Mucosa of descending colon (tissue), 3 donors: ENCODE results near the gene ZNF423. TPM values are rescaled to one million over a fixed set of nuclear protein-coding genes. Genes with fewer than 3 reads are reported as not detected.

Source experiments
- ATAC-seq: fragments of 200-7000 bp; cut with Tn5 transposase; one replicate; pipeline ENCODE4 v1.9.1; 2020; ENCODE audit warnings: mild to moderate bottlenecking, moderate library complexity
- DNase-seq, 3 donors: peaks; one replicate each; pipeline ENCODE4 v3.0.0-alpha.2; 2020
- H3K36me3 ChIP-seq: fragments of 200-600 bp; one replicate; pipeline ENCODE4 v1.8.0; 2021; ENCODE audit warnings: low read depth, mild to moderate bottlenecking
- H3K4me1 ChIP-seq: fragments of 200-600 bp; one replicate; pipeline ENCODE4 v1.8.0; 2021; ENCODE audit warnings: low read depth, mild to moderate bottlenecking
- H3K4me3 ChIP-seq: fragments of 200-600 bp; one replicate; pipeline ENCODE4 v1.8.0; 2021; ENCODE audit warnings: mild to moderate bottlenecking
- H3K9me3 ChIP-seq: fragments of 200-600 bp; one replicate; pipeline ENCODE4 v1.8.0; 2021; ENCODE audit warnings: mild to moderate bottlenecking
- intact Hi-C, 2 donors: fragments of 100-400 bp; cut with DNase I in 1 of 2; cut with micrococcal nuclease in 1 of 2; formaldehyde crosslinking; loops; one replicate each; pipeline versions ENCODE4 v1.11.0 to v1.11.1; 2022; cut with DNase I, micrococcal nuclease
- total RNA-seq, 3 donors: library from RNA; stranded (reverse); fragmentation: NEBNext Ultra II Directional in 2 of 3; extraction: Animal tissue kit (Norgen Biotek cat#: 25700) in 2 of 3; gene quantifications; one replicate each; pipeline versions ENCODE4 v1.2.1 to v1.2.4, GENCODE V29; 2021 to 2023
- TF ChIP-seq, protein P1 (sequence below): fragments of 200-600 bp; IDR thresholded peaks from one replicate; pipeline ENCODE4 v1.8.0; 2022; ENCODE audit warnings: antibody characterized with exemption, mild to moderate bottlenecking
- donor health status: DM: no; HTN: no; CAD: no; lungs with moderate emphysema.
- donor health status: DM: no; HTN: no; CAD: no.
- donor health status: DM: no; HTN: yes; CAD: no.

Gene ZNF423
- total RNA-seq, 3 donors from 2014 or later = 6.7 to 11.6 (median 11.0) TPM

GRCh38 chr16:49746545-49746944 lies 109.4 kb downstream of the ZNF423 start:
- Histone ChIP-seq H3K36me3 (no peaks in the 10 kb centered on the region), H3K4me1 (no peaks in the 10 kb centered on the region), H3K4me3 (no peak overlapping the region), H3K9me3 (no peaks in the 10 kb centered on the region)
- ATAC-seq = no peak
- no peak for DNase-seq
- intact Hi-C loops = no loop called here
- TF ChIP-seq, protein P1, sequence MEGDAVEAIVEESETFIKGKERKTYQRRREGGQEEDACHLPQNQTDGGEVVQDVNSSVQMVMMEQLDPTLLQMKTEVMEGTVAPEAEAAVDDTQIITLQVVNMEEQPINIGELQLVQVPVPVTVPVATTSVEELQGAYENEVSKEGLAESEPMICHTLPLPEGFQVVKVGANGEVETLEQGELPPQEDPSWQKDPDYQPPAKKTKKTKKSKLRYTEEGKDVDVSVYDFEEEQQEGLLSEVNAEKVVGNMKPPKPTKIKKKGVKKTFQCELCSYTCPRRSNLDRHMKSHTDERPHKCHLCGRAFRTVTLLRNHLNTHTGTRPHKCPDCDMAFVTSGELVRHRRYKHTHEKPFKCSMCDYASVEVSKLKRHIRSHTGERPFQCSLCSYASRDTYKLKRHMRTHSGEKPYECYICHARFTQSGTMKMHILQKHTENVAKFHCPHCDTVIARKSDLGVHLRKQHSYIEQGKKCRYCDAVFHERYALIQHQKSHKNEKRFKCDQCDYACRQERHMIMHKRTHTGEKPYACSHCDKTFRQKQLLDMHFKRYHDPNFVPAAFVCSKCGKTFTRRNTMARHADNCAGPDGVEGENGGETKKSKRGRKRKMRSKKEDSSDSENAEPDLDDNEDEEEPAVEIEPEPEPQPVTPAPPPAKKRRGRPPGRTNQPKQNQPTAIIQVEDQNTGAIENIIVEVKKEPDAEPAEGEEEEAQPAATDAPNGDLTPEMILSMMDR = no peak

DNA sequence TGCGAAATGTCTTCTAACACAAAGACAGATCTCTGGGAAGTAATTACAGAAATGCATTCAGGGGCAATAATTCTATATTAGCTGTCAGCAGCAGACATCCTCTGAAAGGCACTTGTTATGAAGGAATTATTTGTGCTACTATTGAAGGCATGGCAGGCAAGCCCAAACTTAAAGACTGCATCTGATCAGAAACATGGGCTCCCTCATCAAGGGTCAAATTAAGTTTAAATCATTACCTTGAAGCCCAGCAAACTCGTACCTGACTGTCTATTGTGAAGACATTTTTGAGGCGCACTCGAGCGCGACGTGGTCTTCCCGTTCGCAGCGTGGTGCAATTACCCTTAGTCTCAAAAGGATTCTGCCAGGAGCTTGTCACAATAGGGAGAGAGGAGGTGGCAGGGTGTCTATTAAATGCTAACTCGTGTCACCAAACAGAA lies 110.6 kb downstream of the ZNF423 start:
- Histone ChIP-seq H3K36me3 (no peaks in the 10 kb centered on the region), H3K4me3 (no peak overlapping the region), H3K4me1 (no peaks in the 10 kb centered on the region), H3K9me3 (no peaks in the 10 kb centered on the region)
- no peak for DNase-seq
- ATAC-seq = no peak
- TF ChIP-seq, protein P1 = no peak
- intact Hi-C loops = no loop called here

GRCh38 chr16:49744244-49745220 lies 111.4 kb downstream of the ZNF423 start:
- no peaks in the 10 kb centered on the region for H3K4me1 ChIP-seq
- no peaks in the 10 kb centered on the region for H3K9me3 ChIP-seq
- no peaks in the 10 kb centered on the region for H3K36me3 ChIP-seq
- DNase-seq (no peak), ATAC-seq (no peak)
- TF ChIP-seq, protein P1 = no peak
- H3K4me3 ChIP-seq = no peak overlapping the region
- intact Hi-C loops = no loop called here

GRCh38 chr16:49743658-49744057 lies 112.3 kb downstream of the ZNF423 start:
- H3K9me3 ChIP-seq = no peaks in the 10 kb centered on the region
- no peaks in the 10 kb centered on the region for H3K36me3 ChIP-seq
- no peaks in the 10 kb centered on the region for H3K4me1 ChIP-seq
- no peak overlapping the region for H3K4me3 ChIP-seq
- intact Hi-C loops = no loop called here
- TF ChIP-seq, protein P1 = no peak
- DNase-seq (no peak), ATAC-seq (no peak)

DNA sequence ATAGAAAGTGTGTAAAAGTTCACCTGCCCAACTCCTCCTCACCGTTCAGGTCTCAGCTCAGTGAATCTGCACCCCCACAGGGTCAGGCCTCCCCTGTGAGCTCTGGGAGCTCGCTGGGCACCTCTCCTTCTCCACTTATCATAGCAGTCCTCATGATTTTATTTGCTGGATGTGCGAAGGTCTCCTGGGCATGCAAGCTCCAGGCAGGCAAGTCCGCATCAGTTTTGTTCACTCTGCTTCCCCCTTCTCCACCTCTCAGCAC lies 112.8 kb downstream of the ZNF423 start:
- no peaks in the 10 kb centered on the region for H3K4me1 ChIP-seq
- H3K4me3 ChIP-seq = no peak overlapping the region
- TF ChIP-seq, protein P1 = no peak
- ATAC-seq = no peak
- H3K36me3 ChIP-seq = no peaks in the 10 kb centered on the region
- intact Hi-C loops = no loop called here
- no peak for DNase-seq
- no peaks in the 10 kb centered on the region for H3K9me3 ChIP-seq
